ACC112 (cell line): ENCODE data around the gene RABGAP1L.
"Not testable (repeated sequence)": the region's sequence is repeated elsewhere in the genome, so short reads cannot be mapped to it uniquely, and the experiment has no call there.

ENCODE experiments used
- H2AFZ ChIP-seq: fragments of 200-600 bp; sonication (generic); one replicate; pipeline ENCODE4 v1.6.0; 2017; ENCODE audit warnings: antibody characterized with exemption, low read length; ENCODE audit not compliant: unreplicated experiment
- H3K27ac ChIP-seq: fragments of 200-600 bp; sonication (generic); 2 replicates; pipeline ENCODE4 v1.5.1; 2014; ENCODE audit warnings: low read depth, mild to moderate bottlenecking, antibody characterized with exemption, low read length, moderate library complexity
- H3K27me3 ChIP-seq: fragments of 200-600 bp; sonication (generic); 2 replicates; pipeline ENCODE4 v1.6.1; 2014; ENCODE audit warnings: mild to moderate bottlenecking, antibody characterized with exemption, low read length, moderate library complexity, mixed read lengths; ENCODE audit not compliant: insufficient read depth
- H3K36me3 ChIP-seq: fragments of 200-600 bp; sonication (generic); 2 replicates; pipeline ENCODE4 v1.6.1; 2016; ENCODE audit warnings: mild to moderate bottlenecking, antibody characterized with exemption, low read length, moderate library complexity, mixed read lengths; ENCODE audit not compliant: insufficient read depth
- H3K4me1 ChIP-seq: fragments of 200-600 bp; sonication (generic); one replicate; pipeline ENCODE4 v1.6.1; 2016; ENCODE audit warnings: low read length, mixed read lengths; ENCODE audit not compliant: insufficient read depth, unreplicated experiment, control insufficient read depth
- H3K4me3 ChIP-seq: fragments of 200-600 bp; sonication (generic); 2 replicates; pipeline ENCODE4 v1.5.1; 2014; ENCODE audit warnings: mild to moderate bottlenecking, low read depth, low read length
- H3K79me2 ChIP-seq: fragments of 200-600 bp; sonication (generic); one replicate; pipeline ENCODE4 v1.6.0; 2016; ENCODE audit warnings: low read length; ENCODE audit not compliant: control insufficient read depth, unreplicated experiment, insufficient read depth

The RABGAP1L gene

DNA sequence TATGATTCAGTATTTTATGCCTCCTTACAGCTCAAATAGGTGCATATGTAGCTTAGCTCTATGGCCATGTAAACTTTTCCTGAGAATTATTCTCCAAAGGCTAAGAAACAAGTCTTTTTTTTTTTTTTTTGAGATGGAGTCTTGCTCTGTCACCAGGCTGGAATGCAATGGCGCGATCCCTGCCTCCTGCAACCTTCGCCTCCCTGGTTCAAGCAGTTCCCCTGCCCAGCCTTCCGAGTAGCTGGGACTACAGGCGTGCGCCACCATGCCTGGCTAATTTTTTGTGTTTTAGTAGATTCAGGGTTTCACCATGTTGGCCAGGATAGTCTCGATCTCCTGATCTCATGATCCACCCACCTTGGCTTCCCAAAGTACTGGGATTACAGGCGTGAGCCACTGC lies 657.3 kb downstream of the RABGAP1L start:
- not testable (repeated sequence) for H2AFZ ChIP-seq, H3K27me3 ChIP-seq, H3K79me2 ChIP-seq, H3K27ac ChIP-seq, H3K36me3 ChIP-seq, H3K4me3 ChIP-seq, H3K4me1 ChIP-seq

- Histone ChIP-seq H3K4me1 (peaks cover 7% of the 10 kb centered on the region), H3K4me3 (no peak overlapping the region), H3K36me3 (no peaks in the 10 kb centered on the region), H3K79me2 (no peaks in the 10 kb centered on the region), H2AFZ (no peak overlapping the region), H3K27ac (no peak overlapping the region), H3K27me3 (no peaks in the 10 kb centered on the region)
Measured at GRCh38 chr1:174818014-174818616, 658.8 kb downstream of the RABGAP1L start.

DNA sequence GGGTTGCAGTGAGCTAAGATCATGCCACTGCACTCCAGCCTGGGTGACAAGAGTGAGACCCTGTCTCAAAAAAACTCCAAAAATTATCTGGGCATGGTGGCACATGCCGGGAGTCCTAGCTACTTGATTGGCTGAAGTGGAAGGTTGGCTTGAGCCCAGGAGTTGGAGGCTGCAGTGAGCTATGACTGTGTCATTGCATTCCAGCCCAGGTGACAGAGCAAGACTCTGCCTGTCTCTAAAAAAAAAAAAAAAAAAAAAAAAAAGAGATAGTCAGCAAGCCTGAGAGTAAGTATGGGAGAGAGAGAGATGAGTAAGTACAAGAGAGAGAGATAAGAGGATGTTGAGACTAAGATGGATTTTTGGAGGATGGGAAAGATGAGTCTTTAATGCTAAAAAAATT lies 659.6 kb downstream of the RABGAP1L start:
- peaks cover 7% of the 10 kb centered on the region for H3K4me1 ChIP-seq
- H3K27me3 ChIP-seq = no peaks in the 10 kb centered on the region
- no peaks in the 10 kb centered on the region for H3K79me2 ChIP-seq
- no peak overlapping the region for H3K27ac ChIP-seq
- H3K4me3 ChIP-seq = no peak overlapping the region
- H2AFZ ChIP-seq = no peak overlapping the region
- no peaks in the 10 kb centered on the region for H3K36me3 ChIP-seq

GRCh38 chr1:174819596-174819995 lies 660.3 kb downstream of the RABGAP1L start:
- Histone ChIP-seq H3K4me3 (no peak overlapping the region), H3K27me3 (no peaks in the 10 kb centered on the region), H3K4me1 (peaks cover 7% of the 10 kb centered on the region), H3K79me2 (no peaks in the 10 kb centered on the region), H3K27ac (no peak overlapping the region), H3K36me3 (no peaks in the 10 kb centered on the region), H2AFZ (no peak overlapping the region)

DNA sequence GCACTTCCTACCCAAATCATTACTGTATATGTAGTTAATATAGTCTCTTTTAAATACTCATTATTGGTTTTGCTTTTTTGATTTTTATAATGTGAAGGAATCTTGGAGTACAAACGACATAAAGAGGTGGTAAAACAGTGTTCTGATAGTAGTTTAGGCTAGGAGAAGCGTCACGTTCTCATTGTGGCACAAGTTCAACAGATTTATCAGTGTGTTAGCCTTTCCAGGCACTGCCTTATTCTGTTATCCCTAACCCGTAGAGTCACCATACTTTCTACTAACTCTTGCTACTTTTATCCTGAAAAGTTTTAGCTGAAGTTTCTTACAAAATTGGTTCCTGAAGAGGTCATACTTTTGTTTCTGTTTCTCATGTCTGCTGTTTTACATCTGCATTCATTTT lies 665.8 kb downstream of the RABGAP1L start:
- no peaks in the 10 kb centered on the region for H3K4me1 ChIP-seq
- no peaks in the 10 kb centered on the region for H3K79me2 ChIP-seq
- no peaks in the 10 kb centered on the region for H3K36me3 ChIP-seq
- no peak overlapping the region for H3K4me3 ChIP-seq
- H2AFZ ChIP-seq = no peak overlapping the region
- H3K27ac ChIP-seq = no peak overlapping the region
- H3K27me3 ChIP-seq = no peaks in the 10 kb centered on the region

- Histone ChIP-seq H3K4me1 (no peaks in the 10 kb centered on the region), H3K36me3 (no peaks in the 10 kb centered on the region)
Measured at GRCh38 chr1:174825806-174826205, 666.5 kb downstream of the RABGAP1L start.

DNA sequence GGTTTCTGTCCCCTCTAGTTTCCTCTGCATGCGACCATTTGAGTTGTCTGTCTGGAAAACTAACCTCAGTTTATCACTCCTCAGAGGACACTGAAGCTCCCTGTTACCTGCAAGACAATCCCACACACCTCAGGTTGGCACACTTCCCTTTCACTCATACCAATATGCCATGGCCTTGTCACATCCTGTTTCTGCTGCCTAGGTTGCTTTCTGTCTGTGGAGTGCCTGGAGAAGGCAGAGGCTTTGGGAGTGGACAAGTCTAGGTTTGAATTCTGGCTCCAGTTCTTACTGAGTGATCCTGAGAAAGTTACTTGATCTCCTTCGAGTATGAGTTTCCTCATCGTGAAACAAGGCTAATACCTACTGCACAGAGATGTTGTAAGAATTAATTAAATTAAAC lies 668.9 kb downstream of the RABGAP1L start:
- Histone ChIP-seq H3K27ac (no peak overlapping the region), H2AFZ (no peak overlapping the region), H3K79me2 (no peaks in the 10 kb centered on the region), H3K36me3 (no peaks in the 10 kb centered on the region), H3K27me3 (no peaks in the 10 kb centered on the region), H3K4me1 (no peaks in the 10 kb centered on the region), H3K4me3 (no peak overlapping the region)

More at GRCh38 chr1:174825806-174826205, 666.5 kb downstream of the RABGAP1L start:
- Histone ChIP-seq H2AFZ (no peak overlapping the region), H3K4me3 (no peak overlapping the region), H3K27me3 (no peaks in the 10 kb centered on the region), H3K27ac (no peak overlapping the region), H3K79me2 (no peaks in the 10 kb centered on the region)

GRCh38 chr1:174829990-174830389 lies 670.7 kb downstream of the RABGAP1L start:
- H3K27me3 ChIP-seq = no peaks in the 10 kb centered on the region
- no peaks in the 10 kb centered on the region for H3K36me3 ChIP-seq
- H3K4me3 ChIP-seq = no peak overlapping the region
- no peak overlapping the region for H2AFZ ChIP-seq
- no peak overlapping the region for H3K27ac ChIP-seq
- no peaks in the 10 kb centered on the region for H3K4me1 ChIP-seq
- no peaks in the 10 kb centered on the region for H3K79me2 ChIP-seq

DNA sequence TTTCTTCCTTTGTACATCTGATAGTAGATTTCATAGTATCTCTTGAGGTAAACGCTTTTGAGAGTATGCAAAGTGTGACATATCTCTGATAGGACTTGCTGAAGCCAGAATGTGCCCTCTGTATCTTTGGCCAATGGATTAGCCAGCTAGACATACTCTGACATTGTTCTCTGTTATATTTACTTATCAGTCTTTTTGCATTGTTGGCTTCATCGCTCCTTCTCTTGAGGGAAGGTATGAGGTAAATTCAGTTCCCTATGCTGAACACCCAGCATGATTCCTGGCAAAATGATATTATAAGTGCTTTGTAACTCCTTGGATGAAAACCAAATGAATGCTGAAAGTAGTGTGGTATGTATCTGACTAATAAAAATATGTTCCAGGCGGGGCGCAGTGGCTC lies 677.2 kb downstream of the RABGAP1L start:
- Histone ChIP-seq H3K4me1 (no peaks in the 10 kb centered on the region), H3K27me3 (no peaks in the 10 kb centered on the region), H3K79me2 (no peaks in the 10 kb centered on the region), H2AFZ (no peak overlapping the region), H3K36me3 (no peaks in the 10 kb centered on the region), H3K4me3 (no peak overlapping the region), H3K27ac (no peak overlapping the region)

GRCh38 chr1:174837386-174837785 lies 678.1 kb downstream of the RABGAP1L start:
- Histone ChIP-seq H3K79me2 (no peaks in the 10 kb centered on the region), H3K4me1 (no peaks in the 10 kb centered on the region), H2AFZ (no peak overlapping the region), H3K4me3 (no peak overlapping the region), H3K36me3 (no peaks in the 10 kb centered on the region), H3K27me3 (no peaks in the 10 kb centered on the region), H3K27ac (no peak overlapping the region)

DNA sequence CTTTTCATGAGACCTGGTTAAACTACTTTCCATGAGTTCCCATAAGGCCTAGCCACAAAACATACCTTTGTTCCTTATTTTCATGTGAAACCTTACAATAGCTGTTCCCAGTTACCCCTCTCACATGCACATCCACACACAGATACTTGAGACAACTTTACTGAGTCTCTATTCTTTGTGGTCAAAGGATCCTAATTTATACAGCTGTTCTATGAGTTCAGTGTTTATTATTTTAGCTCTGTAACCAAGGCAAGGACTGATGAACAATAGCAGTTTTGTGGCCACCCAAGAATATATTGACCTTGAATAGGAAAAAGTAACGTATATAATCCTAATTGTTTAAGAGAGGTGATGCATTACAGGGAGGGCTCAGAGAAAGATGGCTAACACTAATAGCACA lies 679.9 kb downstream of the RABGAP1L start:
- H3K36me3 ChIP-seq = no peaks in the 10 kb centered on the region
- H3K4me3 ChIP-seq = no peak overlapping the region
- no peak overlapping the region for H2AFZ ChIP-seq
- H3K4me1 ChIP-seq = no peaks in the 10 kb centered on the region
- no peak overlapping the region for H3K27ac ChIP-seq
- H3K27me3 ChIP-seq = no peaks in the 10 kb centered on the region
- H3K79me2 ChIP-seq = no peaks in the 10 kb centered on the region
